Peyer's patch (tissue), 4 donors: ENCODE results near the gene WRAP73.
"Not testable (repeated sequence)": the region's sequence is repeated elsewhere in the genome, so short reads cannot be mapped to it uniquely, and the experiment has no call there.

Experiments used
- POLR2A ChIP-seq, 2 donors: fragments of 450-650 bp; IDR thresholded peaks; one replicate each; pipeline ENCODE4 v1.5.1; 2017; ENCODE audit warnings: antibody characterized with exemption in 2 of 2, mild to moderate bottlenecking in 2 of 2, moderate library complexity in 2 of 2
- TF ChIP-seq, protein P1 (sequence below), 6 experiments: fragments of 450-650 bp in 4 of 6; fragments of 200-600 bp in 2 of 6; sonication (generic) in 1 of 6; IDR thresholded peaks; one replicate each; pipeline ENCODE4 v1.5.1; 2017 to 2019; ENCODE audit warnings: antibody characterized with exemption in 6 of 6, mild to moderate bottlenecking in 3 of 6, moderate library complexity in 1 of 6

DNA sequence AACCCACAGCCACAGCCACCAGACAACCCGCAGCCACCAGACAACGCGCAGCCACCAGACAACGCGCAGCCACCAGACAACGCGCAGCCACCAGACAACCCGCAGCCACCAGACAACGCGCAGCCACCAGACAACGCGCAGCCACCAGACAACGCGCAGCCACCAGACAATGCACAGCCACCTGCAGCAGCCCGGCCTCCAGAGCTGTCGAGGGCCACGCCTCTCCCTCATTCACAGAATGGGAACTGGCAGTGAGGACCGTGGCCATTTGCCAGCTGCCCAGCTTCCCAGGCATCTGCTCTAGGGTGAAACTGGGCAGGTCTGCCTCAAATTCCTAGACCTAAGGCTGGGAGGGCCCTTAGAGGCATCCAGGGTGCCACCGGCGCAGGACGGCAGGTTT, 66.2 kb downstream of the WRAP73 start:
- TF ChIP-seq, protein P1, sequence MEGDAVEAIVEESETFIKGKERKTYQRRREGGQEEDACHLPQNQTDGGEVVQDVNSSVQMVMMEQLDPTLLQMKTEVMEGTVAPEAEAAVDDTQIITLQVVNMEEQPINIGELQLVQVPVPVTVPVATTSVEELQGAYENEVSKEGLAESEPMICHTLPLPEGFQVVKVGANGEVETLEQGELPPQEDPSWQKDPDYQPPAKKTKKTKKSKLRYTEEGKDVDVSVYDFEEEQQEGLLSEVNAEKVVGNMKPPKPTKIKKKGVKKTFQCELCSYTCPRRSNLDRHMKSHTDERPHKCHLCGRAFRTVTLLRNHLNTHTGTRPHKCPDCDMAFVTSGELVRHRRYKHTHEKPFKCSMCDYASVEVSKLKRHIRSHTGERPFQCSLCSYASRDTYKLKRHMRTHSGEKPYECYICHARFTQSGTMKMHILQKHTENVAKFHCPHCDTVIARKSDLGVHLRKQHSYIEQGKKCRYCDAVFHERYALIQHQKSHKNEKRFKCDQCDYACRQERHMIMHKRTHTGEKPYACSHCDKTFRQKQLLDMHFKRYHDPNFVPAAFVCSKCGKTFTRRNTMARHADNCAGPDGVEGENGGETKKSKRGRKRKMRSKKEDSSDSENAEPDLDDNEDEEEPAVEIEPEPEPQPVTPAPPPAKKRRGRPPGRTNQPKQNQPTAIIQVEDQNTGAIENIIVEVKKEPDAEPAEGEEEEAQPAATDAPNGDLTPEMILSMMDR (IDR thresholded peaks at IDR 0.05): not testable (repeated sequence)
- TF ChIP-seq POLR2A (IDR thresholded peaks at IDR 0.05): not testable (repeated sequence)
